Common myeloid progenitor, CD34-positive (primary cell): Measurements from ENCODE around the gene PRDX3.
A peak's percentile ranks its signal among the peaks of the same experiment; 100 is the strongest.

Experiments
- CTCF ChIA-PET: fragments of 350-600 bp; sonication (Branson Sonifier 250); formaldehyde crosslinking; loops from one replicate; lab custom pipeline; 2021; ENCODE audit warnings: antibody characterized with exemption; lab: Charles Lee
- POLR2A ChIA-PET: fragments of 350-600 bp; sonication (Branson Sonifier 250); formaldehyde crosslinking; loops from one replicate; lab custom pipeline; 2021; ENCODE audit warnings: antibody characterized with exemption; lab: Charles Lee
- DNase-seq, 3 donors: peaks; one replicate each; pipeline versions ENCODE4 v3.0.0 to v3.0.0-alpha.2; 2013
- H3K27ac ChIP-seq, 2 experiments: 1 replicate in 1 of 2; 2 replicates in 1 of 2; pipeline ENCODE4 v1.7.0; 2013; ENCODE audit warnings: inconsistent platforms in 2 of 2, low read length in 2 of 2, mild to moderate bottlenecking in 2 of 2, low read depth in 1 of 2, moderate library complexity in 1 of 2; ENCODE audit not compliant: severe bottlenecking in 2 of 2, insufficient read depth in 1 of 2, poor library complexity in 1 of 2
- H3K27me3 ChIP-seq, 5 experiments: replicated peaks in 2 of 5; 1 replicate in 3 of 5; 2 replicates in 2 of 5; pipeline versions ENCODE4 v1.6.1 to v1.7.0; 2013; ENCODE audit warnings: low read length in 4 of 5, mild to moderate bottlenecking in 2 of 5, moderate library complexity in 2 of 5, inconsistent platforms in 1 of 5; ENCODE audit not compliant: insufficient read depth in 5 of 5, control insufficient read depth in 4 of 5
- H3K36me3 ChIP-seq, 4 experiments: 1 replicate in 2 of 4; 2 replicates in 2 of 4; pipeline versions ENCODE4 v1.6.1 to v1.7.0; 2013; ENCODE audit warnings: low read length in 3 of 4, control low read depth in 1 of 4, mild to moderate bottlenecking in 1 of 4; ENCODE audit not compliant: control insufficient read depth in 4 of 4, insufficient read depth in 4 of 4
- H3K4me1 ChIP-seq, 4 experiments: 1 replicate in 3 of 4; 2 replicates in 1 of 4; pipeline versions ENCODE4 v1.6.1 to v1.7.1; 2013; ENCODE audit warnings: low read length in 3 of 4, mild to moderate bottlenecking in 3 of 4, control low read depth in 1 of 4, inconsistent platforms in 1 of 4, moderate library complexity in 1 of 4; ENCODE audit not compliant: control insufficient read depth in 4 of 4, insufficient read depth in 4 of 4; ENCODE audit errors: control extremely low read depth in 1 of 4
- H3K4me3 ChIP-seq, 7 experiments: 1 replicate in 4 of 7; 2 replicates in 3 of 7; pipeline versions ENCODE4 v1.5.1 to v1.7.0; 2013; ENCODE audit warnings: mild to moderate bottlenecking in 7 of 7, low read length in 6 of 7, moderate library complexity in 6 of 7, inconsistent platforms in 2 of 7, low read depth in 2 of 7, control low read depth in 1 of 7; ENCODE audit not compliant: insufficient read depth in 4 of 7, control insufficient read depth in 1 of 7; ENCODE audit errors: extremely low read depth in 1 of 7
- H3K9me3 ChIP-seq, 5 experiments: 1 replicate in 4 of 5; 2 replicates in 1 of 5; pipeline versions ENCODE4 v1.6.1 to v1.7.1; 2013; ENCODE audit warnings: low read length in 4 of 5, mild to moderate bottlenecking in 2 of 5, inconsistent platforms in 1 of 5, low read depth in 1 of 5, moderate library complexity in 1 of 5; ENCODE audit not compliant: control insufficient read depth in 4 of 5, insufficient read depth in 2 of 5; ENCODE audit errors: control extremely low read depth in 1 of 5
- WGBS: methylation state at CpG from one replicate; pipeline ENCODE4 v1.1.5; 2013; ENCODE audit not compliant: insufficient coverage; 5-methylcytosine and 5-hydroxymethylcytosine counted together

PRDX3 gene

DNA sequence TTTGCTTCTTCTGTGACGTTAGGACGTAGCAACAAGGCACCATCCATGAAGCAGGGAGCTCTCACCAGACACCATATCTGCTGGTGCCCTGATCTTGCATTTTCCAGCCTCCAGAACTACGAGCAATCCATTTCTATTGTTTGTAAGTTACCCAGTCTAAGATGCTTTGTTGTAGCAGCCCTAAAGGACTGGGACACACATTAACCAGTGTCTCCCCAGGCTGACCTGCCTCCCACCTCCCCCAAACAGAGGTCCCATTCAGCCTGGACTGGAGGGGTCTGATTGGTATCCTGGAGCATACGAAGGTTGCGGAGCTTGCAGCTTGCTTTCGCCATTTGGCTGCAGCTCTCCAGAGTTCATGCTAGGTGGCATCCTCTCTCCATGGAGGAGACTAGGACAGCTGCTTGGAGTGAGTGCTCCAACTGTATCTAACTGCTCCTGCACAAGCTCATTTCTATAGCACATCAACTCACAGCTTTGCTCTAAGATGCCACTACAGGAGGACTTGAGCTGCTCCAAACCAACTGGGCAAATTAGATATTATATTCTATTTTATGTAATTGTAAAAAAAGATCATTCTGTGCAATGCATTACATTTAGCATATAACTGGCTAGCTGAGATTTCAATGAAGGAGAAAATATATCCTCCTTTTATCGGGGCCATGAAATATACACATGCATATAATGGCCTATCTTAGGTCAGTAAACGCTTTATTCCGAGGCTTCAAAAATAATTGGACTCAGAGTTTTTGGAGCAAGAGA lies 20.8 kb upstream of the PRDX3 start:
- no peak overlapping the region for H3K27ac ChIP-seq
- no peaks in the 10 kb centered on the region for H3K27me3 ChIP-seq
- WGBS: 50% methylated on average over 8 of the region's 9 CpGs
- CTCF ChIA-PET: interaction anchor here (0.6 to 8.4 kb wide), 50 partner anchors 9 to 404 kb away, joined by 3 to 154 read pairs (median 4); partner anchors contain the start of genes DENND10, GRK5, PRDX3 and SFXN4
- H3K9me3 ChIP-seq: no peaks in the 10 kb centered on the region
- H3K4me1 ChIP-seq: peaks cover 0 to 9% (median 5%) of the 10 kb centered on the region in 4 experiments
- H3K4me3 ChIP-seq: no peak overlapping the region
- POLR2A ChIA-PET: interaction anchor here (0.6 to 1.2 kb wide), 2 partner anchors 244 to 246 kb away, joined by 3 read pairs; no protein-coding TSS in a partner anchor
- no peaks in the 10 kb centered on the region for H3K36me3 ChIP-seq
- DNase-seq: peak; percentile 76 to 87 (median 85)

GRCh38 chr10:119198438-119198837 lies 19.8 kb upstream of the PRDX3 start:
- peak in 2 of 3 donors; percentile 52 to 58 for DNase-seq
- no peak overlapping the region for H3K27ac ChIP-seq
- H3K4me1 ChIP-seq: peaks cover 0 to 9% (median 5%) of the 10 kb centered on the region in 4 experiments
- H3K4me3 ChIP-seq: peak overlapping the region in 2 of 7 experiments; percentile 22 to 39
- H3K9me3 ChIP-seq: no peaks in the 10 kb centered on the region
- POLR2A ChIA-PET: no interaction called here
- CTCF ChIA-PET: interaction anchor here (0.8 to 8.4 kb wide), 40 partner anchors 9 to 405 kb away, joined by 3 to 154 read pairs (median 5); partner anchors contain the start of genes DENND10, GRK5 and PRDX3
- H3K27me3 ChIP-seq: no peaks in the 10 kb centered on the region
- WGBS: 14% methylated on average over 5 of the region's 7 CpGs
- H3K36me3 ChIP-seq: no peaks in the 10 kb centered on the region

DNA sequence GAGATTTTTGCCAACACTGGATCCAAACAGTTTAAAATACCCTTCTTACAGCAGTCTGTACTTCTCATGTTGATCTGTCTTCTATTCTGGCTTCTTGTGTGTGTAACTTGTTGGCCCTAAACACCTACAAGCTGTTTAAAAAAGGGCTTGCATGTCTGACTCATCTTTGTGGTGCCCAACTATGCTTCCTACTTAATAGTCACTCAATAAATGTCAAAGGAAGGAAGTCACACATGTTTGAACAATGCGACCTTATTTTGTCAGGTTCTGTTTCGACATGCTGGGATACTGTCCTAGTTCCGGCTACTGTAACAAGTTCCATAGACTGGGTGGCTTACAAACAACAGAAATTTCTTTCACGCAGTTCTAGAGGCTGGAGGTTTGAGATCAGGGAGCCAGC lies 19.3 kb upstream of the PRDX3 start:
- 43% methylated on average over 2 of the region's 4 CpGs for WGBS
- no peaks in the 10 kb centered on the region for H3K36me3 ChIP-seq
- ChIA-PET CTCF (interaction anchor here (1.0 to 8.4 kb wide), 22 partner anchors 9 to 256 kb away, joined by 3 to 154 read pairs (median 7); partner anchors contain the start of genes DENND10, GRK5 and PRDX3), POLR2A (interaction anchor here (0.7 kb wide), 1 partner anchor 104 kb away, joined by 3 read pairs; no protein-coding TSS in a partner anchor)
- no peak overlapping the region for H3K4me3 ChIP-seq
- H3K27ac ChIP-seq: no peak overlapping the region
- peak in 1 of 3 donors; percentile 42 for DNase-seq
- no peaks in the 10 kb centered on the region for H3K27me3 ChIP-seq
- H3K4me1 ChIP-seq: peaks cover 0 to 9% (median 5%) of the 10 kb centered on the region in 4 experiments
- H3K9me3 ChIP-seq: no peaks in the 10 kb centered on the region

GRCh38 chr10:119191881-119192280 lies 13.3 kb upstream of the PRDX3 start:
- H3K4me3 ChIP-seq: no peak overlapping the region
- POLR2A ChIA-PET: no interaction called here
- H3K27me3 ChIP-seq: no peaks in the 10 kb centered on the region
- H3K4me1 ChIP-seq: peaks cover 5 to 33% (median 29%) of the 10 kb centered on the region in 4 experiments
- no peak overlapping the region for H3K27ac ChIP-seq
- 58% methylated on average over 2 of the region's 4 CpGs for WGBS
- no peaks in the 10 kb centered on the region for H3K9me3 ChIP-seq
- CTCF ChIA-PET: interaction anchor here (0.6 to 2.5 kb wide), 3 partner anchors 12 to 96 kb away, joined by 3 to 7 read pairs (median 3); no protein-coding TSS in a partner anchor
- peak in 1 of 3 donors; percentile 38 for DNase-seq
- H3K36me3 ChIP-seq: no peaks in the 10 kb centered on the region

GRCh38 chr10:119190954-119191785 lies 12.6 kb upstream of the PRDX3 start:
- 0% methylated on average over 2 of the region's 5 CpGs for WGBS
- no peaks in the 10 kb centered on the region for H3K9me3 ChIP-seq
- H3K27me3 ChIP-seq: no peaks in the 10 kb centered on the region
- peak in 2 of 3 donors; percentile 72 to 79 for DNase-seq
- no peak overlapping the region for H3K27ac ChIP-seq
- peak overlapping the region in 1 of 7 experiments; percentile 42 for H3K4me3 ChIP-seq
- ChIA-PET POLR2A (interaction anchor here (0.6 kb wide), 1 partner anchor 352 kb away, joined by 4 read pairs; the partner anchor contains the start of gene RGS10), CTCF (interaction anchor here (0.6 to 4.8 kb wide), 9 partner anchors 8 to 230 kb away, joined by 3 to 38 read pairs (median 3); no protein-coding TSS in a partner anchor)
- H3K36me3 ChIP-seq: no peaks in the 10 kb centered on the region
- peaks cover 5 to 33% (median 29%) of the 10 kb centered on the region in 4 experiments for H3K4me1 ChIP-seq

- Histone ChIP-seq H3K9me3 (no peaks in the 10 kb centered on the region), H3K36me3 (no peaks in the 10 kb centered on the region), H3K4me1 (peaks cover 5 to 33% (median 29%) of the 10 kb centered on the region in 4 experiments), H3K27me3 (no peaks in the 10 kb centered on the region), H3K27ac (no peak overlapping the region), H3K4me3 (peak overlapping the region in 3 of 7 experiments; percentile 12 to 29 (median 28))
- ChIA-PET CTCF (interaction anchor here (0.8 to 4.8 kb wide), 14 partner anchors 9 to 278 kb away, joined by 3 to 38 read pairs (median 3); partner anchors contain the start of gene GRK5), POLR2A (interaction anchor here (0.5 to 0.6 kb wide), 2 partner anchors 10 to 723 kb away, joined by 3 read pairs; no protein-coding TSS in a partner anchor)
- 80% methylated on average over 2 of the region's 4 CpGs for WGBS
- DNase-seq: peak in 1 of 3 donors; percentile 25
These were observed 11.7 kb upstream of the PRDX3 start for GRCh38 chr10:119190353-119190752.
